ENCODE data around the gene LDLRAD4.

DNA sequence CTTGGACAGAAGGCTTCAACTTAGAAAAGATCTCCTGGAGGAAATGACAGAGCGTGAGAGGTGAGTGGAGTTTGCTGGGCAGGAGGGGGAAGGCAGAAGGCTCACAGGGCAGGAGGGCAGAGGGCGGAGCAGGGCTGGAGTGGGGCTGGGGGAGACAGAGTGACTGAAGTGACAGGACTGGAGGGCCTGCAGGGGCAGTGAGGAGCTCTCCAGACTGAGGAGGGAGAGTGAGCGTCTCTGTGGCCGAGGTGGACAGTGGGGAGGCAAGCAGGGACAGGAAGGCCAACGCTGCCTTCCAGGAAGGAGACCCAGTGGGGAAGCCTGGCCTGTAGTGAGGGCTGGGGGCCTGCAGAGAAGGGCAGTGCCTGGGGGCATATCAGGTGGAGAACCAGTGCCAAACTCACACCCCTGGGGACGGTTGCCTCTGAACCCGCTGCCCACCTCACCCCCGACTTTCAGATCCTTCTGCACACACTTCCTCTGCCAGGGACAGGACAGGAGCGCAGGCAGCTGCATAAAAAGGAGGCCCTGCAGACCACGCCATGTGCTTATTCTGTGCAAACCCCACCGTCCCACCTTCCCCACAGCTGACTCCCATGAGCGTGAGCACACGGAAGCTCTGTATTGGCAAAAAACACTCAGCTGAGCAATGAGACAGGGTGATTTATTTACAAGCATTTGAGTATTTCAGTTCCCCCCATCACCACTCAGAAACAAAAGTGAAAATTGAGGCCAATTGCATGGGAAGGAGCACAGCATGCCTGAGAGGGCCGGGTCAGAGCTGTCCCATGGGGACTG, 263.5 kb downstream of the LDLRAD4 start:
- TF ChIP-seq LEF1 (IDR thresholded peaks at IDR 0.05; ENCODE audit: borderline replicate concordance) (no peak), SUZ12 (IDR thresholded peaks at IDR 0.05) (no peak), SP1 (IDR thresholded peaks at IDR 0.05) (no peak), FOXK2 (IDR thresholded peaks at IDR 0.05) (no peak)
- TF ChIP-seq, protein P1, sequence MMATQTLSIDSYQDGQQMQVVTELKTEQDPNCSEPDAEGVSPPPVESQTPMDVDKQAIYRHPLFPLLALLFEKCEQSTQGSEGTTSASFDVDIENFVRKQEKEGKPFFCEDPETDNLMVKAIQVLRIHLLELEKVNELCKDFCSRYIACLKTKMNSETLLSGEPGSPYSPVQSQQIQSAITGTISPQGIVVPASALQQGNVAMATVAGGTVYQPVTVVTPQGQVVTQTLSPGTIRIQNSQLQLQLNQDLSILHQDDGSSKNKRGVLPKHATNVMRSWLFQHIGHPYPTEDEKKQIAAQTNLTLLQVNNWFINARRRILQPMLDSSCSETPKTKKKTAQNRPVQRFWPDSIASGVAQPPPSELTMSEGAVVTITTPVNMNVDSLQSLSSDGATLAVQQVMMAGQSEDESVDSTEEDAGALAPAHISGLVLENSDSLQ (IDR thresholded peaks at IDR 0.05): no peak

Measured in HEK293T (cell line).